Ovary (tissue), 10 donors: ENCODE results near the gene VPS16. TPM values are rescaled to one million over a fixed set of nuclear protein-coding genes. Genes with fewer than 3 reads are reported as not detected.

Source experiments
- DNase-seq, 5 donors: peaks; one replicate each; pipeline ENCODE4 v3.0.0-alpha.2; 2019 to 2020
- H3K27ac ChIP-seq, 2 donors: fragments of 200-600 bp; one replicate each; pipeline versions ENCODE4 v1.5.1 to v1.8.0; 2019 to 2022
- H3K27me3 ChIP-seq: fragments of 200-600 bp; one replicate; pipeline ENCODE4 v1.8.0; 2022
- H3K36me3 ChIP-seq: fragments of 200-600 bp; sonication (generic); one replicate; pipeline ENCODE4 v1.5.1; 2019
- H3K4me1 ChIP-seq: one replicate; pipeline ENCODE4 v1.8.1; 2013; ENCODE audit warnings: mild to moderate bottlenecking, moderate library complexity; ENCODE audit not compliant: insufficient read depth
- H3K4me3 ChIP-seq: fragments of 200-600 bp; sonication (generic); one replicate; pipeline ENCODE4 v1.5.1; 2017
- H3K9me3 ChIP-seq, 2 donors: fragments of 200-600 bp in 1 of 2; sonication (generic) in 1 of 2; one replicate each; pipeline versions ENCODE4 v1.5.1 to v1.8.1; 2013 to 2019; ENCODE audit warnings: mild to moderate bottlenecking in 1 of 2, moderate library complexity in 1 of 2
- CTCF ChIP-seq, 3 donors: fragments of 450-650 bp in 2 of 3; fragments of 200-600 bp in 1 of 3; IDR thresholded peaks; one replicate each; pipeline versions ENCODE4 v1.5.1 to v1.8.0; 2016 to 2022; ENCODE audit warnings: antibody characterized with exemption in 3 of 3, mild to moderate bottlenecking in 1 of 3
- EP300 ChIP-seq: sonication (generic); formaldehyde crosslinking; IDR thresholded peaks from one replicate; pipeline ENCODE4 v1.6.1; 2017; ENCODE audit warnings: antibody characterized with exemption
- POLR2A ChIP-seq: fragments of 450-650 bp; IDR thresholded peaks from one replicate; pipeline ENCODE4 v1.6.1; 2017; ENCODE audit warnings: antibody characterized with exemption, mild to moderate bottlenecking, moderate library complexity
- WGBS, 3 donors: extraction: QIAGEN DNeasy Blood & Tissue Kit in 1 of 3; methylation state at CpG; one replicate each; pipeline versions ENCODE4 v1.1.5 to v1.1.7; 2013 to 2017; 5-methylcytosine and 5-hydroxymethylcytosine counted together
- intact Hi-C, 4 donors: fragments of 100-400 bp; cut with DNase I; formaldehyde crosslinking; loops; one replicate each; pipeline versions ENCODE4 v1.11.0 to v1.15.1; 2022 to 2023
- long read RNA-seq, 3 donors: library from polyadenylated mRNA in 2 of 3; unstranded in 2 of 3; transcript quantifications; one replicate each; pipeline ENCODE4 v2.0.0 and lab custom pipeline, GENCODE V29; 2021 to 2026
- polyA plus RNA-seq, 2 donors: library from polyadenylated mRNA; stranded (reverse); fragments of 200-250 nt in 1 of 2; fragments of 350-450 nt in 1 of 2; fragmentation: Illumina TruSeq in 1 of 2; extraction: RNeasy Lipid Tissue Mini Kit (QIAGEN cat#74804) in 1 of 2; gene quantifications; one replicate each; pipeline ENCODE4 v1.2.3, GENCODE V29; 2013 to 2014
- total RNA-seq, 7 donors: library from RNA; depleted of rRNA in 2 of 7; stranded (reverse); fragments of >200 nt in 2 of 7; fragmentation: NEBNext Ultra II Directional in 3 of 7; extraction: Animal tissue kit (Norgen Biotek cat#: 25700) in 3 of 7; gene quantifications; one replicate each; pipeline versions ENCODE4 v1.1.0 to v1.2.4, GENCODE V29; 2016 to 2023
- donor health status: DM: no; HTN: no; CAD: no; lungs with moderate emphysema.
- donor health status: DM: no; HTN: no; CAD: no.
- donor health status: Bipolar disorder and iron deficiency.
- donor health status: DM: yes; HTN: yes; CAD: no.
- donor health status: DM: no; HTN: no; CAD: no.
- donor health status: DM: yes; HTN: yes; CAD: no.

VPS16 gene
- total RNA-seq (10 to 100 TPM; 15.6 to 44.1 (median 31.4) TPM), polyA plus RNA-seq (10 to 100 TPM; 16.8 to 30.7 TPM)
- long read RNA-seq, donor 1, transcript VPS16-203 (20 exons, 2,318 nt), result minor isoform, 5 of 217 reads
- long read RNA-seq, donor 1, transcript VPS16-202 (24 exons, 2,750 nt), result major isoform, 144 of 217 reads
- long read RNA-seq, donor 1, partial matches to known transcripts, result 19 of 217 reads
- long read RNA-seq, donor 1, other reads (novel, unspliced or antisense), result 48 of 217 reads
- long read RNA-seq, donor 2, transcript VPS16-202 (24 exons, 2,750 nt), result major isoform, 8 of 23 reads
- long read RNA-seq, donor 2, partial matches to known transcripts, result 14 of 23 reads
- long read RNA-seq, donor 2, other reads (novel, unspliced or antisense), result 0 of 23 reads
- long read RNA-seq, donor 3, transcript VPS16-202 (24 exons, 2,750 nt), result major isoform, 54 of 103 reads
- long read RNA-seq, donor 3, partial matches to known transcripts, result 9 of 103 reads
- long read RNA-seq, donor 3, other reads (novel, unspliced or antisense), result 40 of 103 reads

GRCh38 chr20:2840138-2840966 lies at the start of gene VPS16, which contains the start of gene PCED1A:
TSS of gene VPS16 (plus strand) at chr20:2840745. CDS start at chr20:2840775, 30 bp downstream.
TSS of gene PCED1A (minus strand) at chr20:2840655. CDS start at chr20:2839912, 743 bp downstream.
- peak; percentile 83 to 93 (median 88) for DNase-seq
- Histone ChIP-seq H3K4me1 (peaks cover 4% of the 10 kb centered on the region), H3K27ac (peak within 1 kb of the TSS; percentile 69 to 84), H3K4me3 (peak within 1 kb of the TSS; percentile 99), H3K36me3 (no peaks in the 10 kb centered on the region), H3K9me3 (no peaks in the 10 kb centered on the region), H3K27me3 (no peaks in the 10 kb centered on the region)
- peak in 1 of 3 donors; percentile 17 for TF ChIP-seq CTCF (IDR thresholded peaks at IDR 0.05)
- no peak for TF ChIP-seq EP300
- TF ChIP-seq POLR2A, result peak; percentile 41
- intact Hi-C loops, result loop anchor here in 2 of 4 donors (5.0 to 10.0 kb wide), 2 partner anchors 83 to 146 kb away; partner anchors contain the start of gene EBF4 (in 1 of the 2)
- 1 to 4% (median 2%) methylated on average over 57 to 98 of the region's 98 CpGs for WGBS, 3 donors

DNA sequence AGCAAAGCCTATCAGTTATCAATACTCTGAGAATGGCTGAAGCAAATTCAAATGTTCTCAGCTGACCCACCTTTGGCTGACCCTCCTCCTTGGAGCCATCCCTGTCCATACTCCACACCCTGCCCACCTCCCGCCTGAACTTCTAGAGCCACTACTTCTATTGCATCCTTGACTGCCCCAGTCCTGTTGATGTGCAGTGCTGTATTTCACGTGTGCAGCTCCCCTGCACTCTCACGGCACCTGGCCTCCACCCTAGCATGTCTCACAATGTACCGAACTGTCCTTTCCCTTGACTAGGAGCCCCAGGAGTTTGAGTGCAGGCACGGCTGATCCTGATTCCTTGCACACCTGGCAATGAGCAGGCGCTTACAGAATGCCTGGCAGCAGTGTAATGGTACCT lies 47.1 kb upstream of the VPS16 start:
- TF ChIP-seq POLR2A (no peak), EP300 (no peak), CTCF (IDR thresholded peaks at IDR 0.05) (no peak)

DNA sequence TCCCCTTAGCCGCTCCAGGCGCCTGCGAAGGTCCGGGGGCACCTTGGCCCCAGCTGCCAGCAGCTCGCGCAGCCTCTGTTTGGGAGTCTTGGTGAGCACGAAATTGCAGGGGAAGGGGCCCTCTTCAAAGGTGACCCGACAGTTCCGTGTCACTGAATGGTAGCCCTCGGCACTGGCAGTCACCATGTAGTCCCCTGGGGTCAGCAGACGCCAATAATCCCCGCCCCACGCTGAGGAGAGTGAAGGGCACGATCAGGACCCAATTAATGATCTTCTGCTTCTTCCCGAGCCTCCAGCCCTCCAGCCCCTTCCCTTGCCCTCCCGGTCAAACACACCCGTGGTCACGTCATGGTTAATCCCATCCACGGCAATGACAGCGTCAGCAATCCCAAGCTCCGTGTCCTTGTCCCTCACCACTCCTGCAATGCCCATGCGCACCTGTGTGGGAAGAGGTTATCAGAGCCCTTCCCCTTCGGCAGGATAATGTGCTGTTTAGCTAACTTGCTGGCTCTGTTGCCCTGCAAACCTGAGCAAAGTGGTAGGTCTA lies 46.3 kb upstream of the VPS16 start:
- WGBS, 3 donors, result 84 to 87% (median 85%) methylated on average over 23 of the region's 23 CpGs
- no peak overlapping the region for H3K27ac ChIP-seq
- H3K36me3 ChIP-seq, result no peaks in the 10 kb centered on the region
- no peak overlapping the region for H3K4me3 ChIP-seq
- no peak for TF ChIP-seq CTCF (IDR thresholded peaks at IDR 0.05)
- no peak for TF ChIP-seq EP300
- no peak for TF ChIP-seq POLR2A
- no peaks in the 10 kb centered on the region for H3K9me3 ChIP-seq
- intact Hi-C loops, result no loop called here
- peaks cover 2% of the 10 kb centered on the region for H3K4me1 ChIP-seq
- DNase-seq, result no peak
- H3K27me3 ChIP-seq, result no peaks in the 10 kb centered on the region

More for the DNA sequence above, 47.1 kb upstream of the VPS16 start:
- H3K9me3 ChIP-seq, result no peaks in the 10 kb centered on the region
- H3K36me3 ChIP-seq, result no peaks in the 10 kb centered on the region
- H3K27me3 ChIP-seq, result no peaks in the 10 kb centered on the region
- H3K27ac ChIP-seq, result no peak overlapping the region
- DNase-seq, result no peak
- H3K4me3 ChIP-seq, result no peak overlapping the region
- 78 to 81% (median 81%) methylated on average over 6 of the region's 6 CpGs for WGBS, 3 donors
- H3K4me1 ChIP-seq, result no peaks in the 10 kb centered on the region
- intact Hi-C loops, result no loop called here

DNA sequence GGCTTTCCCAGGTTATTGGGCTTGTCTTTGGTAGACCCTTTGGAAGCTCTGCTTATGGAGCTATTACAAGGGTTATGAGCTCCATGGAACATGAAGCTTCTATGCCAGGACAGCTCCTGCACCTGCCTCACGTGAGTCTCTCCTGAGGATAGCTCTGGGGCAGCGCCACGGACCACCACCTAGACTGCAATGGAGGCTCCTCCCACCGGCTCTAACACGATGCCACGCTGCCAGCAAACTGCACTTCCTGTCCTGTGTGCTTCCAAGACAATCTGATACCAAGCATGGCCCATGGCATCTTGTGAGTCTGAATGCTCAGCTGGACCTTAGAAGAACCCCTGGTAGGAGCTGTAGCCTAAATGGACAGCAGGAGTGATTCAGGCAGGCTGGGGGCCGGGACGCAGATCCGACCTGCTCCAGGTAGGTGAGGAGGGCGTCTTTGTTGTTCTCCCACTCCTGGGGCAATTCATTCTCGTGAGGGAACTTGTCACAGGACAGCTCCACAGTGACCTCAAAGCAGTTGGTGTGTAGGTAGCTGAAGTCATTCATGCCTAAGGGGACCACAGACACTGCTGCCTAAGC lies 45.6 kb upstream of the VPS16 start:
- DNase-seq, result no peak
- Histone ChIP-seq H3K9me3 (no peaks in the 10 kb centered on the region), H3K36me3 (no peaks in the 10 kb centered on the region), H3K27ac (no peak overlapping the region), H3K4me3 (no peak overlapping the region), H3K27me3 (no peaks in the 10 kb centered on the region), H3K4me1 (peaks cover 3% of the 10 kb centered on the region)
- 78 to 83% (median 81%) methylated on average over 11 of the region's 11 CpGs for WGBS, 3 donors
- no peak for TF ChIP-seq CTCF (IDR thresholded peaks at IDR 0.05)
- no peak for TF ChIP-seq EP300
- no peak for TF ChIP-seq POLR2A
- intact Hi-C loops, result no loop called here
